HG03066 (cell line): ENCODE results near the gene YY1AP1.
"Not testable (repeated sequence)": the region's sequence is repeated elsewhere in the genome, so short reads cannot be mapped to it uniquely, and the experiment has no call there.

Source experiments
- ATAC-seq: cut with Tn5 transposase; IDR thresholded peaks from one replicate; pipeline ENCODE4 v1.9.1; 2021; ENCODE audit warnings: low read depth; ENCODE audit not compliant: unreplicated experiment

The YY1AP1 gene

GRCh38 chr1:155695608-155696007, 7.0 kb upstream of the YY1AP1 start:
- ATAC-seq = no peak

DNA sequence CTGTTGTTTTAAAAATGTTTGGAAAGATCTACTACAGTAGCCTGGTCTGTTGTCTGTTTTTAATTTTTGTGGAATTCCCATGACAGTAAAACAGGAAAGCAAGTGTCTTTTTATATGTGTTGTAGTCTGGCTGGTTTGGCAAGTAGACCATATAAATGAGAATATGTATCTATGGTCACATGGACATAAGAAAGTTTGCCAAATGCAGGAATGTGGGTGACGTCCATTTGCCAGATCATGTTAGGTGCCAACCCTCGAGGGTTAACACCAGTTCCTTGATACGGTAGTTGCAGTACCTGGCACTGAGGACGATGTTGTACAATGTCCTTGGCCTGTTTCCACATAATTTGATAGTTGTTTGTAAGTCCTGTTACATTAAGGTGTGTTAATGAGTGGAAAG, 6.5 kb upstream of the YY1AP1 start:
- ATAC-seq = no peak

GRCh38 chr1:155694167-155694566, 5.6 kb upstream of the YY1AP1 start:
- ATAC-seq = no peak

- no peak for ATAC-seq
These were observed 3.5 kb upstream of the YY1AP1 start for GRCh38 chr1:155691992-155692528.

- not testable (repeated sequence) for ATAC-seq
These were observed 570 bp upstream of the YY1AP1 start, which contains the start of gene DAP3 for GRCh38 chr1:155689081-155689607. TSS of gene DAP3 (plus strand) at chr1:155689091. CDS start at chr1:155709780, 20,689 bp downstream.

DNA sequence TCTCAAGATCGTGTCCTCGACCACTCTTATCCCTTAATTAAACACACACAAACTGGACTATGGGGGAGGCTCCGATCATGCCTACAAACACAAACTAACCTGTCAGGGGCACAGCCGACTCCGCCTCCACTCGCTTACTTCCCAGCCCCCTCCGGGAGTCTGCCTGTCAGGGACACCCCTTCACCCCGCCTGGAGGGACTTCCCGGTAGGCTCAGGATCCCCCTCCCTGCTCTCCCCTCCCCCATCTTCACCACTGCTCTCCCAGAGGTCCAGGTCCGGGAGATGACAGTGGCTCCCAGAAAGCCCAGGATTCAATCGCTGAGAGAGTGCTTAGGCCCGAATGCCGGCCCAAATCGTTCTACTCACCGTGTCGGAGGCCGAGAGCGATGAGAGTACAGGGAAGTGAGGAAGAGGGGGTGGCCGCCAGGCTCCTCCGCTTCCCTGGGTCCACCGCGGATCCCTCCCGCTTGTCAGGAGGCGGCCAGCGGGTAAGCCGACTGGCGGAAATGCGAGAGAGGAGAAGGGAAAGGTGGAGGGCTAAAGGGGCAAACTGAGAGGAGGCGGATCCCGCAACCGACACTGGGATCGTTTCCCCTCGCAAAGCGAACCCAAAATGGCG, 760 bp downstream of the YY1AP1 start:
- ATAC-seq = not testable (repeated sequence)

DNA sequence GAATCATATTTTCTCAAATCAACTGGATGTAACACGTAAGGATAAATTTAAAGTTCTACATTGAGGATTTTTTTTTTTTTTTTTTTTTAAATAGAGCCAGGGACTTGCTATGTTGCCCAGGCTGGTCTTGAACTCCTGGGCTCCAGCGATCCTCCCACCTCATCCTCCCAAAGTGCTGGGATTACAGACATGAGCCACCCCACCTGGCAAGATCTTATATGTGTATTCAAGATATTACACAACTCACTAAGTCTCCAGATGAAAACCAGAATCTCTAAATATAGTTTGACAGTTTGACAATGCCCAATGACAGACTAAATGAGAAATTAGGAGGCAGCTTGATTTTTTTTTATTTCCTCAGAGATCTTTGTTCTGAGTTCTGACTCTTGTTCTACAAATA, 6.8 kb downstream of the YY1AP1 start:
- no peak for ATAC-seq

- no peak for ATAC-seq
These were observed 8.0 kb downstream of the YY1AP1 start for GRCh38 chr1:155680531-155680930.

GRCh38 chr1:155678992-155679391, 9.6 kb downstream of the YY1AP1 start:
- not testable (repeated sequence) for ATAC-seq

GRCh38 chr1:155678027-155678426, 10.5 kb downstream of the YY1AP1 start:
- ATAC-seq = no peak

DNA sequence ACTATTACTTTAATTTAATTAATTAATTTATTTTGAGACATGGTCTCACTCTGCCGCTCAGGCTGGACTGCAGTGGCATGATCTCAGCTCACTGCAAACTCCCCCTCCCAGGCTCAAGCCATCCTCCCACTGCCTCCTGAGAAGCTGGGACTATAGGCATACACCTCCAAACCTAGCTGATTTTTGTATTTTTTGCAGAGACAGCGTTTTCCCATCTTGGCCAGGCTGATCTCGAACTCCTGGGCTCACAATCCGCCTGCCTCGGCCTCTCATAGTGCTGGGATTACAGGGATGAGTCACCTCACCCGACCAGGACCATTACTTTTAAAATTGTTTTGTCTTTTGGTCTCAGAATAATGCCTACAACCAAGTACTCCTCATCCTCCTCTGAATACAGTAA, 15.6 kb downstream of the YY1AP1 start:
- ATAC-seq = no peak

GRCh38 chr1:155671750-155672149, 16.8 kb downstream of the YY1AP1 start:
- no peak for ATAC-seq

- no peak for ATAC-seq
These were observed 19.1 kb downstream of the YY1AP1 start for GRCh38 chr1:155669233-155670162.

- ATAC-seq = not testable (repeated sequence)
These were observed 27.3 kb downstream of the YY1AP1 start for GRCh38 chr1:155661239-155661638.

DNA sequence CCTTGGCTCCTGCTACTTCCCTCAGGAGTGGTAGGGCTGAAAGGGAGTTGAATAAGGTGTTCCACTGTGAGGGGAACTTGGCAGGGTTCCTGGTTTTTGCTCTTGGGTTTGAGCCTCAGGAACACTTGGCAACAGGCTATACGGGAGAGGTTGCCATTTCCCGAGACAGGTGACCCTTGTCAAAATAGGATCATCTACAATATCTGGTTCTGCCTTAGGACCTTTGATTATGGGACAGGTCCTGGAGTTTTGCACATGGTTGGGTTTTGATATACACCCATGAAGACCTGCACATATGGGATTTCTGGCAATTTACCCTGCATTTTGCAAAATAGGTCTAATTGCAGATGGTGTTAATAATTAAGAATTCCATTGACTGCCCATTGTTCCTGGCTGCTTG, 31.1 kb downstream of the YY1AP1 start:
- ATAC-seq = no peak

- no peak for ATAC-seq
These were observed 35.6 kb downstream of the YY1AP1 start for GRCh38 chr1:155652951-155653350.

GRCh38 chr1:155651861-155652661, 36.5 kb downstream of the YY1AP1 start:
- no peak for ATAC-seq

DNA sequence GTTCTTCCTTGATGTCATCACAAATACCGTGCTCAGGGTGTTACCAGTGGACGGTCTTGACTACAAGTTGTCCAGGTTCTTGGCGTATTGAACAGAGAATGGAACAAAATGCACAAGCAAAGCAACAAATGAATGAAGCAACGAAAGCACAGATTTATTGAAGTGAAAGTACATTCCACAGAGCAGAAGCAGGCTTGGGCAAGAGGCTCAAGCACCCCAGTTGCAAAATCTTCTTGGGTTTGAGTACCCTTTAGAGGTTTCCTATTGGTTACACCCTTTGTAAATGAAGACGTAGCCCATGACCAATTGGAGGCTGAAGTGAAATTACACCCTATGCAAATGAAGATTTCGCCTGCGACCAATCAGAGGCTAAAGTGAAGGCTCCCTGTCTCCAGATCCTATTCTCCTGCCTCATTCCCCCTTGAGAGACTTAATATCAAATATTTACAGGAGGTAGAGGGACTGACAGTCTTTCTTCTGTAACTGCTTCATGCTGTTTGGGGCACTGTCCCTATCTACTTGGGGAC, 38.3 kb downstream of the YY1AP1 start:
- no peak for ATAC-seq

- no peak for ATAC-seq
These were observed 38.9 kb downstream of the YY1AP1 start for GRCh38 chr1:155649676-155650075.
